Small intestine (tissue), 7 donors: ENCODE measurements around the gene FXYD7. TPM values are rescaled to one million over a fixed set of nuclear protein-coding genes. Genes with fewer than 3 reads are reported as not detected.

Experiments
- DNase-seq, 2 donors: peaks; one replicate each; pipeline versions ENCODE4 v3.0.0 to v3.0.0-alpha.2; 2013
- FAIRE-seq: peaks from 2 replicates; lab custom pipeline; 2012; peaks lifted over from hg19 to GRCh38; lab: Jason Lieb, UNC
- H3K27ac ChIP-seq, 3 donors: one replicate each; pipeline ENCODE4 v1.5.1; 2013; ENCODE audit warnings: low read length in 2 of 3, mild to moderate bottlenecking in 2 of 3, control low read depth in 1 of 3, inconsistent platforms in 1 of 3, low read depth in 1 of 3, moderate library complexity in 1 of 3
- H3K27me3 ChIP-seq, 3 donors: one replicate each; pipeline ENCODE4 v1.6.1; 2013; ENCODE audit warnings: low read length in 3 of 3, inconsistent platforms in 1 of 3; ENCODE audit not compliant: control insufficient read depth in 3 of 3, insufficient read depth in 3 of 3
- H3K36me3 ChIP-seq, 3 donors: one replicate each; pipeline ENCODE4 v1.6.1; 2013; ENCODE audit warnings: low read length in 3 of 3, inconsistent platforms in 1 of 3, low read depth in 1 of 3, mild to moderate bottlenecking in 1 of 3, moderate library complexity in 1 of 3; ENCODE audit not compliant: control insufficient read depth in 3 of 3, insufficient read depth in 2 of 3
- H3K4me1 ChIP-seq, 3 donors: one replicate each; pipeline ENCODE4 v1.6.1; 2013; ENCODE audit warnings: low read length in 2 of 3, inconsistent platforms in 1 of 3, low read depth in 1 of 3, mild to moderate bottlenecking in 1 of 3, moderate library complexity in 1 of 3; ENCODE audit not compliant: control insufficient read depth in 3 of 3, insufficient read depth in 2 of 3
- H3K4me3 ChIP-seq, 3 donors: one replicate each; pipeline ENCODE4 v1.5.1; 2013; ENCODE audit warnings: low read length in 3 of 3, control low read depth in 1 of 3, inconsistent platforms in 1 of 3, low read depth in 1 of 3, mild to moderate bottlenecking in 1 of 3, moderate library complexity in 1 of 3
- H3K9me3 ChIP-seq, 2 donors: one replicate each; pipeline ENCODE4 v1.6.1; 2013; ENCODE audit warnings: low read depth in 1 of 2, low read length in 1 of 2; ENCODE audit not compliant: control insufficient read depth in 2 of 2, insufficient read depth in 1 of 2
- WGBS, 3 donors: extraction: QIAGEN DNeasy Blood & Tissue Kit; methylation state at CpG; one replicate each; pipeline ENCODE4 v1.1.7; 2013; 5-methylcytosine and 5-hydroxymethylcytosine counted together
- polyA plus RNA-seq, 4 donors: library from polyadenylated mRNA; stranded (reverse) in 3 of 4; unstranded in 1 of 4; fragments of 200-250 nt in 3 of 4; fragments of 120-200 nt in 1 of 4; gene quantifications; one replicate each; pipeline versions ENCODE4 v1.2.1 to v1.2.3, GENCODE V29; 2013
- donor health status: healthy with polysubstance abuse.
- donor health status: control.
- donor health status: control.
- donor health status: Bipolar disorder and iron deficiency.
- donor health status: healthy.

Gene FXYD7
- polyA plus RNA-seq, 4 donors = 0.24 to 0.38 TPM; not detected in 2

DNA sequence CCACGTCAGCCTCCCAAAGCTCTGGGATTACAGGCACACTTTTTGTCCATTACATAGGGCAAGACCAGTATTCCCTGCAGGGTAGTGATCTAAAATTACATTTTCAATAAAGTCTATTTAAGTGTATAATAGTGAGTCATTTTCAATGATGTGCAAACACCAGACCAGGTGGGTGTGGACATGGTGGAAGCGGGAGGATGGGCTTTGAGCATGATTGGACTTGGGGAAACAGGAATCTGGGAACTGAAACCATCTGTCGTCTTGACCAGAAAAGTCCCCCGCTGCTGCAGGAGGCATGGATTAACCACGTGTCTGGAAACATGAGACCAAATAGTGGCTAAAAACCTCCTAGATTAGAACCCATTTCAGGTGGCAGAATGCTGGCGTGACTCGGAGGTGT lies 22.6 kb upstream of the FXYD7 start:
- no peaks in the 10 kb centered on the region for H3K9me3 ChIP-seq
- WGBS, 3 donors = 57 to 79% (median 69%) methylated on average over 7 of the region's 7 CpGs
- peak in 1 of 2 donors; percentile 38 for DNase-seq
- no peak for FAIRE-seq
- peak overlapping the region in 2 of 3 donors; percentile 59 to 60 for H3K27ac ChIP-seq
- H3K27me3 ChIP-seq = no peaks in the 10 kb centered on the region
- peaks cover 0 to 54% (median 0%) of the 10 kb centered on the region in 3 donors for H3K36me3 ChIP-seq
- peaks cover 0 to 42% (median 6%) of the 10 kb centered on the region in 3 donors for H3K4me1 ChIP-seq
- peak overlapping the region in 1 of 3 donors; percentile 1 for H3K4me3 ChIP-seq

GRCh38 chr19:35120898-35121297 lies 22.2 kb upstream of the FXYD7 start:
- Histone ChIP-seq H3K27me3 (no peaks in the 10 kb centered on the region), H3K36me3 (peaks cover 0 to 54% (median 0%) of the 10 kb centered on the region in 3 donors), H3K9me3 (no peaks in the 10 kb centered on the region), H3K4me3 (peak overlapping the region in 1 of 3 donors; percentile 1), H3K4me1 (peaks cover 0 to 42% (median 6%) of the 10 kb centered on the region in 3 donors), H3K27ac (peak overlapping the region in 2 of 3 donors; percentile 59 to 60)
- FAIRE-seq = no peak
- 56 to 77% (median 61%) methylated on average over 6 to 7 of the region's 7 CpGs for WGBS, 3 donors
- peak in 1 of 2 donors; percentile 67 for DNase-seq

- FAIRE-seq = no peak
Observed at GRCh38 chr19:35122687-35123551, 20.1 kb upstream of the FXYD7 start.

GRCh38 chr19:35123573-35123972 lies 19.5 kb upstream of the FXYD7 start:
- no peak for DNase-seq
- 72 to 84% (median 73%) methylated on average over 5 of the region's 5 CpGs for WGBS, 3 donors
- no peaks in the 10 kb centered on the region for H3K27me3 ChIP-seq
- peaks cover 0 to 47% (median 0%) of the 10 kb centered on the region in 3 donors for H3K36me3 ChIP-seq
- H3K9me3 ChIP-seq = no peaks in the 10 kb centered on the region
- FAIRE-seq = no peak
- H3K4me1 ChIP-seq = peaks cover 0 to 40% (median 6%) of the 10 kb centered on the region in 3 donors
- H3K4me3 ChIP-seq = no peak overlapping the region
- peak overlapping the region in 1 of 3 donors; percentile 66 for H3K27ac ChIP-seq

More at GRCh38 chr19:35122687-35123551, 20.1 kb upstream of the FXYD7 start:
- peaks cover 0 to 39% (median 6%) of the 10 kb centered on the region in 3 donors for H3K4me1 ChIP-seq
- H3K9me3 ChIP-seq = no peaks in the 10 kb centered on the region
- 82 to 90% (median 85%) methylated on average over 17 to 19 of the region's 19 CpGs for whole genome bisulfite sequencing, 3 donors
- H3K27me3 ChIP-seq = no peaks in the 10 kb centered on the region
- peak overlapping the region in 1 of 3 donors; percentile 66 for H3K27ac ChIP-seq
- H3K4me3 ChIP-seq = no peak overlapping the region
- no peak for DNase-seq
- peaks cover 0 to 50% (median 0%) of the 10 kb centered on the region in 3 donors for H3K36me3 ChIP-seq

- peak overlapping the region in 2 of 3 donors; percentile 51 to 53 for H3K4me3 ChIP-seq
- no peaks in the 10 kb centered on the region for H3K27me3 ChIP-seq
- no peak for FAIRE-seq
- peak; percentile 95 to 96 for DNase-seq
- 9 to 11% (median 10%) methylated on average over 42 of the region's 42 CpGs for WGBS, 3 donors
- H3K4me1 ChIP-seq = peaks cover 0 to 48% (median 6%) of the 10 kb centered on the region in 3 donors
- H3K36me3 ChIP-seq = peaks cover 0 to 39% (median 0%) of the 10 kb centered on the region in 3 donors
- H3K27ac ChIP-seq = peak overlapping the region; percentile 37 to 87 (median 65)
- no peaks in the 10 kb centered on the region for H3K9me3 ChIP-seq
Observed at GRCh38 chr19:35124098-35125060, 18.7 kb upstream of the FXYD7 start.

DNA sequence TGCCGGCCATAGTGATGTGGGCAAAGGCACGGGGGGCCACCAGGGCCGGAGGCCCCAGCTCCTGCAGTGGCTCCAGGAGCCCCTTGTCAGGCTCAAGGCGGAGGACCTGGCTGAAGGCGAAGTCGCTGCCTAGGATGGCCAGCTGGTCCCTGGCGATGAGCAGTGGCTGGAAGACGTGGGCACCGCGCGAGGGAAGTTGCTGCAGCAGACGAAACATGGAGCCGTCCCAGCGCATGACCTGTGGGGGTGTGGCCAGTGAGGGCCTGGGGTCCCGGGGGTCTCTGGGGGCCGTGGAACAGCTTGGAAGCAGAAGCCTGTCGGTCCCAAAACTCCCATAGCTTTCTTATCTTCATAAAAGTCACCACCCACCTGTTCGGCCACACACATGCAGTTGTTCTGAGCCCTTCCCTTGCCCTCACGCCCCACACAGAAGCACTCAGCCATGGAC lies 17.8 kb upstream of the FXYD7 start:
- no peak for DNase-seq

GRCh38 chr19:35125749-35126623 lies 17.1 kb upstream of the FXYD7 start:
- DNase-seq = no peak
- H3K36me3 ChIP-seq = peaks cover 0 to 23% (median 0%) of the 10 kb centered on the region in 3 donors
- H3K9me3 ChIP-seq = no peaks in the 10 kb centered on the region
- FAIRE-seq = no peak
- no peaks in the 10 kb centered on the region for H3K27me3 ChIP-seq
- H3K4me1 ChIP-seq = peaks cover 0 to 58% (median 6%) of the 10 kb centered on the region in 3 donors
- WGBS, 3 donors = 84 to 87% (median 85%) methylated on average over 27 to 35 of the region's 35 CpGs
- no peak overlapping the region for H3K4me3 ChIP-seq
- no peak overlapping the region for H3K27ac ChIP-seq

More for the DNA sequence above, 17.8 kb upstream of the FXYD7 start:
- Histone ChIP-seq H3K4me1 (peaks cover 0 to 56% (median 6%) of the 10 kb centered on the region in 3 donors), H3K36me3 (peaks cover 0 to 30% (median 0%) of the 10 kb centered on the region in 3 donors), H3K27ac (peak overlapping the region in 1 of 3 donors; percentile 6), H3K27me3 (no peaks in the 10 kb centered on the region), H3K4me3 (no peak overlapping the region), H3K9me3 (no peaks in the 10 kb centered on the region)
- no peak for FAIRE-seq
- WGBS, 3 donors = 70 to 84% (median 83%) methylated on average over 17 to 19 of the region's 19 CpGs
